Panc1 (cell line): Measurements from ENCODE around the gene P2RX2. TPM values are rescaled to one million over a fixed set of nuclear protein-coding genes. Genes with fewer than 3 reads are reported as not detected.

ENCODE experiments used
- ATAC-seq: fragments of 200-7000 bp; cut with Tn5 transposase; 2 replicates; pipeline ENCODE4 v1.9.1; 2020; ENCODE audit warnings: mild to moderate bottlenecking, moderate library complexity
- BruUV-seq: library from RNA; stranded (reverse); fragments of 400-500 nt; replicated peaks from 2 replicates; lab custom pipeline; 2021; lab: Mats Ljungman, UMichigan
- CTCF ChIA-PET: fragments of 300-600 bp; sonication (Branson Sonifier 250); formaldehyde crosslinking; loops from one replicate; lab custom pipeline; 2022; ENCODE audit warnings: antibody characterized with exemption; lab: Charles Lee
- POLR2A ChIA-PET: fragments of 300-600 bp; sonication (Branson Sonifier 250); formaldehyde crosslinking; loops from one replicate; lab custom pipeline; 2022; ENCODE audit warnings: antibody characterized with exemption; lab: Charles Lee
- DNase-seq: peaks from one replicate; pipeline ENCODE4 v3.0.0-alpha.2; 2010; ENCODE audit warnings: low read depth, low spot score
- H3K27ac ChIP-seq: 2 replicates; pipeline ENCODE4 v1.5.1; 2011; ENCODE audit warnings: mild to moderate bottlenecking, low read length, inconsistent platforms
- H3K27me3 ChIP-seq: fragments of 200-500 bp; sonication (Bioruptor generic); 2 replicates; pipeline ENCODE4 v1.6.0; 2014; ENCODE audit warnings: low read length, inconsistent platforms; ENCODE audit not compliant: control insufficient read depth, insufficient read depth
- H3K36me3 ChIP-seq: fragments of 200-500 bp; sonication (Bioruptor generic); 2 replicates; pipeline ENCODE4 v1.5.1; 2014; ENCODE audit warnings: inconsistent platforms, mild to moderate bottlenecking, low read length, moderate library complexity; ENCODE audit not compliant: control insufficient read depth, insufficient read depth
- H3K4me1 ChIP-seq: 2 replicates; pipeline ENCODE4 v1.5.1; 2011; ENCODE audit warnings: inconsistent platforms, mild to moderate bottlenecking, low read length, moderate library complexity; ENCODE audit not compliant: control insufficient read depth, insufficient read depth
- H3K4me3 ChIP-seq, 2 experiments: 2 replicates each; pipeline ENCODE4 v1.5.1; 2011 to 2012; ENCODE audit warnings: low read depth in 2 of 2, low read length in 2 of 2, mild to moderate bottlenecking in 2 of 2, inconsistent platforms in 1 of 2, moderate library complexity in 1 of 2
- H3K9me3 ChIP-seq: fragments of 200-500 bp; sonication (Bioruptor generic); 2 replicates; pipeline ENCODE4 v1.5.1; 2014; ENCODE audit warnings: low read depth, mild to moderate bottlenecking, inconsistent platforms, low read length, moderate library complexity; ENCODE audit not compliant: control insufficient read depth, insufficient read depth
- POLR2AphosphoS5 ChIP-seq: IDR thresholded peaks from 2 replicates; pipeline ENCODE4 v1.6.1; 2012; ENCODE audit warnings: mild to moderate bottlenecking, low read depth, low read length, moderate library complexity
- SIN3A ChIP-seq: IDR thresholded peaks from 2 replicates; pipeline ENCODE4 v1.6.1; 2012; ENCODE audit warnings: low read depth, mild to moderate bottlenecking, low read length, moderate library complexity, borderline replicate concordance; ENCODE audit not compliant: insufficient read depth
- TCF7L2 ChIP-seq: IDR thresholded peaks from 2 replicates; pipeline ENCODE4 v1.6.1; 2011; ENCODE audit warnings: mild to moderate bottlenecking, low read depth, low read length, inconsistent platforms
- in situ Hi-C: cut with HindIII; loops from 2 replicates; pipeline ENCODE4 v1.10.0; 2016; ENCODE audit warnings: low sequenced_read_pairs, low pct_unique_long_range_greater_than_20kb
- intact Hi-C: fragments of 100-400 bp; cut with micrococcal nuclease; formaldehyde crosslinking; loops from one replicate; pipeline ENCODE4 v1.10.0; 2022; ENCODE audit not compliant: unreplicated experiment
- total RNA-seq: library from RNA; stranded (reverse); gene quantifications from one replicate; pipeline ENCODE4 v1.2.1, GENCODE V29; 2021; ENCODE audit not compliant: unreplicated experiment
- TF ChIP-seq, protein P1 (sequence below), 2 experiments: IDR thresholded peaks; 2 replicates each; pipeline ENCODE4 v1.6.1; 2011 to 2012; ENCODE audit warnings: low read depth in 2 of 2, control low read depth in 1 of 2, low read length in 1 of 2, mild to moderate bottlenecking in 1 of 2, moderate library complexity in 1 of 2; ENCODE audit not compliant: insufficient read depth in 1 of 2
- TF ChIP-seq, protein P2 (sequence below): fragments of 450-650 bp; IDR thresholded peaks from 2 replicates; pipeline ENCODE4 v1.5.1; 2017; ENCODE audit warnings: mild to moderate bottlenecking

Gene P2RX2
- total RNA-seq, 1 experiment from 2014 or later = 1.2 TPM

DNA sequence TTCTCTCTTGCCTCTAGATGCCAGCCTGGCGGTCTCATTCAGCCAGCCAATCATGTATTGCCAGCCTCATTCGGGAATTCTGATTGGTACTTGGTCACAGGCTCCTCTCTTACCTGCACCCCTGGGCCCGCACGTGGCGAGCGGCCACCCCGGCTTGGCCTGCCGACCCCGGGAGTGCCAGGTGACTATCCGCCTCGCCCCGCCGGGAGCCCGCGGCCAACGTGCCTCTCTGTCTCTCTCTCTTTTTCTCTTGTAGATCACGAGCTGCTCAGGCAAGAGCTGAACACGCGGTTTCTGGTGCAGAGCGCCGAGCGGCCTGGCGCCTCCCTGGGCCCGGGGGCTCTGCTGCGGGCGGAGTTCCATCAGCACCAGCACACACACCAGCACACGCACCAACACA is 47.5 kb upstream of the P2RX2 start:
- in situ Hi-C loops (no loop called here), intact Hi-C loops (no loop called here)
- no peaks in the 10 kb centered on the region for H3K4me1 ChIP-seq
- no peak for TF ChIP-seq POLR2AphosphoS5
- no peak for TF ChIP-seq SIN3A
- TF ChIP-seq, protein P1, sequence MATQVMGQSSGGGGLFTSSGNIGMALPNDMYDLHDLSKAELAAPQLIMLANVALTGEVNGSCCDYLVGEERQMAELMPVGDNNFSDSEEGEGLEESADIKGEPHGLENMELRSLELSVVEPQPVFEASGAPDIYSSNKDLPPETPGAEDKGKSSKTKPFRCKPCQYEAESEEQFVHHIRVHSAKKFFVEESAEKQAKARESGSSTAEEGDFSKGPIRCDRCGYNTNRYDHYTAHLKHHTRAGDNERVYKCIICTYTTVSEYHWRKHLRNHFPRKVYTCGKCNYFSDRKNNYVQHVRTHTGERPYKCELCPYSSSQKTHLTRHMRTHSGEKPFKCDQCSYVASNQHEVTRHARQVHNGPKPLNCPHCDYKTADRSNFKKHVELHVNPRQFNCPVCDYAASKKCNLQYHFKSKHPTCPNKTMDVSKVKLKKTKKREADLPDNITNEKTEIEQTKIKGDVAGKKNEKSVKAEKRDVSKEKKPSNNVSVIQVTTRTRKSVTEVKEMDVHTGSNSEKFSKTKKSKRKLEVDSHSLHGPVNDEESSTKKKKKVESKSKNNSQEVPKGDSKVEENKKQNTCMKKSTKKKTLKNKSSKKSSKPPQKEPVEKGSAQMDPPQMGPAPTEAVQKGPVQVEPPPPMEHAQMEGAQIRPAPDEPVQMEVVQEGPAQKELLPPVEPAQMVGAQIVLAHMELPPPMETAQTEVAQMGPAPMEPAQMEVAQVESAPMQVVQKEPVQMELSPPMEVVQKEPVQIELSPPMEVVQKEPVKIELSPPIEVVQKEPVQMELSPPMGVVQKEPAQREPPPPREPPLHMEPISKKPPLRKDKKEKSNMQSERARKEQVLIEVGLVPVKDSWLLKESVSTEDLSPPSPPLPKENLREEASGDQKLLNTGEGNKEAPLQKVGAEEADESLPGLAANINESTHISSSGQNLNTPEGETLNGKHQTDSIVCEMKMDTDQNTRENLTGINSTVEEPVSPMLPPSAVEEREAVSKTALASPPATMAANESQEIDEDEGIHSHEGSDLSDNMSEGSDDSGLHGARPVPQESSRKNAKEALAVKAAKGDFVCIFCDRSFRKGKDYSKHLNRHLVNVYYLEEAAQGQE (IDR thresholded peaks at IDR 0.05; ENCODE audit: insufficient read depth in 1 of 2, low read depth in 2 of 2, low read length in 1 of 2) = no peak
- TF ChIP-seq TCF7L2 = no peak
- TF ChIP-seq, protein P2, sequence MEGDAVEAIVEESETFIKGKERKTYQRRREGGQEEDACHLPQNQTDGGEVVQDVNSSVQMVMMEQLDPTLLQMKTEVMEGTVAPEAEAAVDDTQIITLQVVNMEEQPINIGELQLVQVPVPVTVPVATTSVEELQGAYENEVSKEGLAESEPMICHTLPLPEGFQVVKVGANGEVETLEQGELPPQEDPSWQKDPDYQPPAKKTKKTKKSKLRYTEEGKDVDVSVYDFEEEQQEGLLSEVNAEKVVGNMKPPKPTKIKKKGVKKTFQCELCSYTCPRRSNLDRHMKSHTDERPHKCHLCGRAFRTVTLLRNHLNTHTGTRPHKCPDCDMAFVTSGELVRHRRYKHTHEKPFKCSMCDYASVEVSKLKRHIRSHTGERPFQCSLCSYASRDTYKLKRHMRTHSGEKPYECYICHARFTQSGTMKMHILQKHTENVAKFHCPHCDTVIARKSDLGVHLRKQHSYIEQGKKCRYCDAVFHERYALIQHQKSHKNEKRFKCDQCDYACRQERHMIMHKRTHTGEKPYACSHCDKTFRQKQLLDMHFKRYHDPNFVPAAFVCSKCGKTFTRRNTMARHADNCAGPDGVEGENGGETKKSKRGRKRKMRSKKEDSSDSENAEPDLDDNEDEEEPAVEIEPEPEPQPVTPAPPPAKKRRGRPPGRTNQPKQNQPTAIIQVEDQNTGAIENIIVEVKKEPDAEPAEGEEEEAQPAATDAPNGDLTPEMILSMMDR = no peak
- H3K9me3 ChIP-seq = no peaks in the 10 kb centered on the region
- no TSS peak for BruUV-seq
- ChIA-PET POLR2A (no interaction called here), CTCF (no interaction called here)
- no peak overlapping the region for H3K4me3 ChIP-seq
- H3K27ac ChIP-seq = no peak overlapping the region
- DNase-seq = no peak
- no peaks in the 10 kb centered on the region for H3K36me3 ChIP-seq
- H3K27me3 ChIP-seq = no peaks in the 10 kb centered on the region
- ATAC-seq = no peak

DNA sequence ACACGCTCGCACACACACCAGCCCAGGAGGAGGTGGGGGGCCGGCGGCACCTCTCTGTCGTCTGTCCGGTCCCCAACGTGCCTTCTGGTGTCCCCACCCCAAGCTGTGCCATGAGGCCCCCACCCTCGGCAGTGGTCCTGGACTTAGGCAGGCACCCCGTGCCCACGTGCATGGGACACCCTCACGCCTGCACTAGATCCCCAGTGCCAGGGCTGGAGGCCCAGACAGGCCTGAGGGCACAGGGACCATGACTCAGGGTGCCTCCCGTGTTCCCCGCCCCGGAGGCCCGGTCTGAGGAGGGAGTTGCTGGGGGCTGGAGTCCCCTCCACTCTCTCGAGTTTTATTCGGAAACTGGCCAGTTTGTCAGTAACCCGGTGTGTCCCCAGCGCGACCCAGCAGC is 47.0 kb upstream of the P2RX2 start:
- DNase-seq (no peak), ATAC-seq (peak; percentile 15; the same call in 1 of the 2 replicates)
- TF ChIP-seq, protein P1 (IDR thresholded peaks at IDR 0.05; ENCODE audit: insufficient read depth in 1 of 2, low read depth in 2 of 2, low read length in 1 of 2) = no peak
- TF ChIP-seq TCF7L2 = no peak
- TF ChIP-seq, protein P2 = no peak
- TF ChIP-seq POLR2AphosphoS5 = no peak
- TF ChIP-seq SIN3A = no peak
- CTCF ChIA-PET = no interaction called here
- H3K4me3 ChIP-seq = no peak overlapping the region
- no peak overlapping the region for H3K27ac ChIP-seq
- no peaks in the 10 kb centered on the region for H3K36me3 ChIP-seq
- H3K9me3 ChIP-seq = no peaks in the 10 kb centered on the region
- H3K27me3 ChIP-seq = no peaks in the 10 kb centered on the region
- POLR2A ChIA-PET = no interaction called here
- no peaks in the 10 kb centered on the region for H3K4me1 ChIP-seq
- in situ Hi-C loops (no loop called here), intact Hi-C loops (no loop called here)
- no TSS peak for BruUV-seq
